HG03025 (cell line): ENCODE results near the gene PLAAT5.

Source experiments
- ATAC-seq: cut with Tn5 transposase; IDR thresholded peaks from one replicate; pipeline ENCODE4 v1.9.1; 2021; ENCODE audit warnings: mild to moderate bottlenecking, moderate library complexity; ENCODE audit not compliant: unreplicated experiment, low FRiP score

Gene PLAAT5

DNA sequence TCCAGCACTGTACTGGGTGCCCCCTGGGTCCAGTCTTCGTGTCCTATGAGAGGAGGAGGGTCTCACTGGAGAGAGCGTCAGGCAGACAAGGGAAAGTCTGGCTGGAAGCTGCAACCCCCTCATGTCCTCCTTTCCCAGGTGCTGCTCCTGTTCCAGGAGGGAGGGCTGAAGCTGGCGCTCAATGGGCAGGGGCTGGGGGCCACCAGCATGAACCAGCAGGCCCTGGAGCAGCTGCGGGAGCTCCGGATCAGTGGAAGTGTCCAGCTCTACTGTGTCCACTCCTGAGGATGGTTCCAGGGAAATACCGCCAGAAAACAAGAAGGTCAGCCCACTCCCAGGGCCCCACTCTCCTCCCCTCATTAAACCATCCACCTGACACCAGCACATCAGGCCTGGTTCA is 25.1 kb upstream of the PLAAT5 start:
- ATAC-seq, result no peak

DNA sequence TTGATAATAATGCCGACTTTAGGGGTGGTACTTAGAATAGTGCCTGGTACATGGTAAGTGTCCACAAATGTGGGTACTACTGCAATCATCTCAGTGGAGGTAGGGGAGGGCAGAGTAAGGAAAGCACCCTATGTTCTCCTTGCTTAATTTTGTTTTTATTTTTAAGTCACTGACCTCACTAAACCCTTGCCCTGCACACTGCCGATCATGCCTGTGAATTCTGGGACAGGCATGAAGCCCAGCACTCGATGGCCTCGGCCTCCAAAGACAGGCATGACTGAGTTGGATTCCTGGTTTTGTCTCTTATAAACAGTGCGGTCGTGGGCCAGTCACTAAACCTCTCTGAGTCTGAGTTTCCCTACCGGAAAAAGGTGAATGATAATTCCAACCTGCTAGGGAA is 21.8 kb upstream of the PLAAT5 start:
- no peak for ATAC-seq

- no peak for ATAC-seq
These were observed 20.2 kb upstream of the PLAAT5 start for GRCh38 chr11:63511048-63511748.

GRCh38 chr11:63510360-63511047 is 19.5 kb upstream of the PLAAT5 start:
- no peak for ATAC-seq

- ATAC-seq, result no peak
These were observed 17.8 kb upstream of the PLAAT5 start for GRCh38 chr11:63508745-63509144.

DNA sequence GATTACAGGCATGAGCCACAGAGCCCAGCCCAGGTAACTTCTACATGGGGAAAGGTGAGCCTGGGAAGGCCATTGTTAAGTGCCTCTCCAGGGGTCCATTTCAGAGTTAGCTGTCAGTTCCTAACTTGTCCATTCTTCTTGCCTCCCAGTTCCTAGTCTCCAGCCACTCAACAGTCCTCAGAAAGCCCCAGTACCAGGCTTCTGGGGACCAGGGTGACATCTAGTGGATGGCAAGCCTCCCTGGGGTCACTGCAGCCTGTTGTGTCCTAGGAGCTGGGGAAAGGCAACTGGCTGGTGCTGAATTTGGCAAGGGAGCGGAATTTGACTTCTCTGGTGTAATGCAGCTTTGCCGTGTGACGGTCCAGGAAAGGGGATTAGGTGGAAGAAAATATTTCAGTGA is 17.0 kb upstream of the PLAAT5 start:
- ATAC-seq, result no peak

- no peak for ATAC-seq
These were observed 16.5 kb upstream of the PLAAT5 start for GRCh38 chr11:63507511-63507910.

DNA sequence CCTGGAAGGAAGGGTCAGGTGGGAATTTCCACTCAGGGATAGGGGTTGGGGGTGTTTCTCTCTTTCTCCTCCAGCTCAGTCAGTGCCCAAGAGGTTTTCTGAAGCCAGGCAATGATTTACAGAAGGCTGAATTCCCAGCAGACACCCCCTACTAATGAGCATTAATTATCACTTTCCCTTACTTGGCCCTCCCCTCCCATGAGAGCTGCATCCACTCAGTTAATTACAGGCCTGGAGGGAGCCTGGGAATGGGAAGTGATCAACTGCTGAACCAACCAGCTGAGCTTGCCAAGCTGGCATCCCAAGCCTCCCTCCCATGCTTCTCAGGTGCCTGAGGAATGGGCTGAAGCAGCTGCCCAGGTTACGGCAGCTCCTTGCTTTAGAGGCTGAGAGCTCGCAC is 15.9 kb upstream of the PLAAT5 start:
- ATAC-seq, result no peak

- no peak for ATAC-seq
These were observed 15.0 kb upstream of the PLAAT5 start, which contains the start of gene LGALS12 for GRCh38 chr11:63505857-63506528. LGALS12 (plus strand) TSS chr11:63506084; CDS start chr11:63506459, 375 bp downstream.

DNA sequence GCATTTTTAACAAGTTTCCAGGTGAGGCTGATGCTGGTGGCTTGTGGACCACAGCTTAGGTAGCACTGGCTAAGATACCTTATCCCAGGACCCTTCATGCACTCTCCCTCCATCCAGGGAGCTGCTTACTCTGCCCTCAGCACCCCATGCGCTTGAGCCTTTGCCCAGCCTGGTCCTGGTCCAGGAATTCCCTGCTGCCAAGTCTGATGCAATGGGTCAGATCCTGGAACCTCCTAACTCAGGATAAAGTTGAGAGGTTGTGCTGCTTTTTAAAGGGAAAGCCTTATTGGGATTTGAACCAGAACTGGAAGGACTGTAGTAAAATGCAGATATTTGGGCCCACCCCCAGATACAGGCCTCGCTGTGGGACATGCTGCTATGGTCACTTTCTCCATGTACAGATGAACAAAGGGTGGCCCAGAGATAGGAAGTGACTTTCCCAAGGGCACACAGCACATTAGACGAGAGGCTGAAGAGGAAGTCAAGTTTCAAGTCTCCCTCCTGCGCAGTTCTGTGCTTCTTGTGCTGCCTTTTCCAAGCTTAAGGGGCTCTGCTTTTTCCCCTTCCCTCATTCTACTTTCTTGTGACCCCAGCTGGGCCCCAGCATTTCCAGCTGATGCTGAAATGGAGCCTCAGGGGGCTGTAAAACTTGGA is 14.1 kb upstream of the PLAAT5 start:
- no peak for ATAC-seq

DNA sequence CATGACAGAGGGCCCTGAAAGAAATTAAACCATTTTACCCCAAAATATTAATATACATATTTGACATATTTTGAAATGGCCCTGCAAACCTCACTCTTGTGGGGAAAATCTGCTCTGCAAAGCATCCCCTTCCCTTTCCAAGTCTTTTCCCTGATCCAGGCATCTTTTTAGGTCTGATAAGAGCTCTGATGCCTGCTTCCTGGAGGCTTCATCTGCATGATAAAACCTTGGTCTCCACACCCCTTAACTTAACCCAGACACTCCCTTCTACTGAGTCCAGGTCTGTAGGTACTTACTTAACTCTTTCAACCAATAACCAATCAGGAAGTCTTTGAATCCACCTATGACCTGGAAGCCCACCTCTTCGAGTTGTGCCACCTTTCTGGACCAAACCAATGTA is 13.1 kb upstream of the PLAAT5 start:
- ATAC-seq, result no peak

DNA sequence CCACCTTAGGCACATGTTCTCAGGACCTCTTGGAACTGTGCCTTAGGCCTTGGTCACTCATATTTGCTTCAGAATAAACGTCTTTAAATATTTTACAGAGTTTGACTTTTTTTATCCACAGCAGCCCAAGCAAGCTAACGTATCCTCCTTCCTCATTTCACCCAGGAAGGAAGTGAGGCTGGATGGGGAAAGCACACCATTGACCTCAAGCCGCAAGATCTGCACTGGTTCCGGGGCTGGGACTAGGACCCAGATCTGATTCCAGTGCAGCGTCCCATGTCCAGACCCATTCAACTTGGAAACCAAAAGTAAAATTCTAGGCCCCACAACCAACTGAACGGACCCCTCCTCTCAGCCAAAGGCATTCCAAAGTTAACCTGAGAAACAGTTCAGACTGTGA is 12.5 kb upstream of the PLAAT5 start:
- no peak for ATAC-seq

DNA sequence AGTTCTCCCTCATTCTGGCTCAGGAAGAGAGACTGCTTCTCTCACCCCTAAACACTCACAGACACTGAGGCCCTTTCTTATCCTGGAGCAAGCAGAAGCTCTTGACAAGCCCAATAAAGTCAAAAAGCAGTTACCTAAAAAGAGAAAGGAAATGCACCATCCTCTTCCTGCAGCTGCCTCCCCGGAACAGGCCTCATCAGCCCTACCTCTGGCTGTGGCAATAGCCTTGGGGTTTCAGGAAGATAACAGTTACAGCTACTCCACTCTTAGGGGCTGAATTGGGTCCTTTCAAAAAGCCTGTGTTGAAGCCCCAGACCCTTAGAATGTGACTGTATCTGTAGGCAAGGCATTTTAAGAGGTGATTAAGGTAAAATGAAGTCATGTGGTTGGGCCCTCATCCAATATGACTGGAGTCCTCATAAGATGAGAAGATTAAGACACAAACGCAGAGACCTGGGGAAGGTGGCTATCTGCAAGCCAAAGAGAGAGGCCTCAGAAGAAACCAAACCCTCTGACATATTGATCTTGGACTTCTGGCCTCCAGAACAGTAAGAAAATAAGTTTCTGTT is 11.4 kb upstream of the PLAAT5 start:
- no peak for ATAC-seq

- no peak for ATAC-seq
These were observed 10.3 kb upstream of the PLAAT5 start for GRCh38 chr11:63501236-63501635.

GRCh38 chr11:63499874-63500273 is 8.9 kb upstream of the PLAAT5 start:
- no peak for ATAC-seq

- ATAC-seq, result no peak
These were observed 4.0 kb upstream of the PLAAT5 start for GRCh38 chr11:63494975-63495374.

DNA sequence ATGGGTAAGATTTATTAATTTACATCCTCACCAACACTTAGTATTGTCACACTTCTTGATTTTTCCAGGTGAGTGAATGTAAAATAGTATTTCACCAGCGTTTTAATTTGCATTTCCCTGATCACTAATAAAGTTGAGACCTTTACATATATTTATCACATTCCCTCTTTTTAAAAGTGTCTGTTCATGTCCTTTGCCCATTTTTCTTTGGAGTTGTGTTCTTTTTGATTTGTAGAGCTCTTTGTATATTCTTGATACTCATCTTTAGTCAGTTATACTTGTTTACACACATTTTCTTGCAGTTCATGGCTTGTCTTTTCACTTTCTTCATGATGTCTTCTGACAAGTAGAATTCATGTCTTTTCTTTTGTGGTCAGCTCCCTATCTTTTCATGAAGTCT is 2.2 kb upstream of the PLAAT5 start:
- no peak for ATAC-seq

DNA sequence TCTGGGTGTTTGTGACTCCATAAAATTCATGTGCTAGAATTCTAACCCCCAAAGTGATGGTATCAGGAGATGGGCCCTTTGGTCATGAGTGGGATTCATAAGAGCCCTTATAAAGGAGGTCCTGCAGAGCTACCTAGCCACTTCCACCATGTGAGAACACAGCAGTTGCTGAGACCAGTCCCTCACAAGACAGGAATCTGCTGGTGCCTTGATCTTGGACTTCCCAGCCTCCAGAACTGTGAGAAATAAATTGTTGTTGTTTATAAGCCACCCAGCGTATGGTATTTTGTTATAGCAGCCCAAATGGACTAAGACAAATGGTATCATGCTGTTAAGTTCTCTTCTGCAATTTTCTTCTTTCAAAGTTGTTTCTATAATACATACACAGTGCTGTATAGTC is 1.5 kb upstream of the PLAAT5 start:
- no peak for ATAC-seq

DNA sequence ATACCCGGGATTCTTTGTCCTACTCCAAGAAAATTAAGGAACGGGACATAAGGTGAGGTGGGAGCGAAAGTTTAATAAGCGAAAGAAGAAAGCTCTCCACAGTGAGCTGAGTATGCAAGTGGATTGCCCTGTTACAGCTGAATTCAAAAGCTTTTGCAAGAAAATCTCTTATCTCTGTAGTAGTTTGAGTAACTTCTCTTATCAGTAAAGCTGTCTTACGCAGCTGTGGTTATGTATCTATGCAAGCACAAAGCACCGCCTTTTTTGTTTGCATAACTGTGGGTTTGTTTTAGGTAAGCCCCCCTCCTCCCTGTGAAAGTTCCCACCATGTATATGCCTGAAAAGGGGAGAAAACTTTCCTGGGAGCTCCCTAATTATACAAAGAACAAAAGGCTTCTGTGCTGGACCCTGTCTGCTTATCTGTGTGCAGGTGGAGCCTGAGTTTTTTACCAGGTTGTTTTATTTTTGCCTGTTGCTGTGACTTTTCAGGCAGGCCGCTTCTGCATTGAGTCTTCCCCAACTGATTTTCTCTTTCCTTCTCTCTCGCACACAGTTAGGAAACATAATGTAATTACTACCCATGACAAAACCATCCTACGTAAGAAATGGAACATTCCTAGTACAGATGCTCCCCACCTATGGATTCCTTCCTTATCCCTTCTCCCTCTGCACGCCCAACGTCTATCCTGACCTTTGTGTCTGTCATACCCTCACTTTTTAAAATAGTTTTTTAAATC is 837 bp upstream of the PLAAT5 start:
- no peak for ATAC-seq

GRCh38 chr11:63491240-63491587 is 247 bp upstream of the PLAAT5 start:
- ATAC-seq, result no peak
